Cardiac muscle cell (in vitro differentiated cells and primary cell): ENCODE measurements around the gene NOL8. TPM values are rescaled to one million over a fixed set of nuclear protein-coding genes. Genes with fewer than 3 reads are reported as not detected.

Experiments
- DNase-seq, 2 donors: peaks; one replicate each; pipeline versions ENCODE4 v3.0.0 to v3.0.0-alpha.2; 2010 to 2017; ENCODE audit warnings: low read depth in 1 of 2, low spot score in 1 of 2
- H3K27ac ChIP-seq: fragments of 200-600 bp; sonication (generic); 2 replicates; pipeline ENCODE4 v1.5.1; 2016
- H3K27me3 ChIP-seq: fragments of 200-600 bp; sonication (generic); 2 replicates; pipeline ENCODE4 v1.6.0; 2016; ENCODE audit warnings: control low read depth
- H3K36me3 ChIP-seq: fragments of 200-600 bp; sonication (generic); 2 replicates; pipeline ENCODE4 v1.5.1; 2016; ENCODE audit warnings: control low read depth
- H3K4me1 ChIP-seq: fragments of 200-600 bp; sonication (generic); 2 replicates; pipeline ENCODE4 v1.8.1; 2017; ENCODE audit warnings: low read depth, mild to moderate bottlenecking, mixed run types
- H3K4me3 ChIP-seq: fragments of 200-600 bp; sonication (generic); 2 replicates; pipeline ENCODE4 v1.5.1; 2016; ENCODE audit warnings: mild to moderate bottlenecking
- H3K9me3 ChIP-seq: fragments of 200-600 bp; sonication (generic); 2 replicates; pipeline ENCODE4 v1.5.1; 2017; ENCODE audit warnings: low read depth, mild to moderate bottlenecking, control low read depth
- CTCF ChIP-seq: IDR thresholded peaks from 2 replicates; pipeline ENCODE4 v1.5.1; 2012; ENCODE audit warnings: low read depth, mild to moderate bottlenecking, low read length
- polyA plus RNA-seq: library from polyadenylated mRNA; unstranded; fragments of >200 nt; fragmentation: Nextera tagmentation; extraction: Ambion mirVana; gene quantifications from 2 replicates; pipeline ENCODE4 v1.2.1, GENCODE V29; 2016
- total RNA-seq: library from RNA; depleted of rRNA; stranded (reverse); fragments of >200 nt; gene quantifications from 2 replicates; pipeline ENCODE4 v1.2.3, GENCODE V29; 2016

NOL8 gene
- total and polyA plus RNA-seq, 2 experiments from 2014 or later, result 15.1 to 21.6 TPM

DNA sequence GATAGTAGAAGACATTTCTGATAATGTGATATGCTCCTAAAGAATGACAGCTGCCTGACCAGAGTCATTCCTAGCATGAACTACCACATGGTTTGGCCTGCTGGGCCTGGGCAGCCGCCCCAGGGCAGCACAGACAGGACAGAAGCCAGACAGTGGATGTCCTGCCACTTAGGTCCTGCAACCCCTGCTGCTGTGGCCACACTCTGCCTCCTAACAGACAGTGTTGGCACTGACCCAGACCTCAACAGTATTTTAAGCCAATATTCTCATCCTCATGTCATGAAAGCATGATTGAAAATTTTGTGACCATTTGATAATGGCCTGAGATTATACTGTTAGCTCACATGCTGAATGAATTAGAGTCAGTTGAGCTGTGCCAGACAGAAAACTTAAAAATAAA, 16.4 kb upstream of the NOL8 start:
- Histone ChIP-seq H3K9me3 (no peaks in the 10 kb centered on the region), H3K36me3 (no peaks in the 10 kb centered on the region), H3K4me1 (no peaks in the 10 kb centered on the region), H3K27me3 (no peaks in the 10 kb centered on the region), H3K27ac (no peak overlapping the region), H3K4me3 (no peak overlapping the region)
- no peak for DNase-seq
- no peak for TF ChIP-seq CTCF

GRCh38 chr9:92333282-92333634, 8.1 kb upstream of the NOL8 start:
- Histone ChIP-seq H3K27ac (no peak overlapping the region), H3K4me3 (no peak overlapping the region), H3K27me3 (no peaks in the 10 kb centered on the region), H3K36me3 (no peaks in the 10 kb centered on the region), H3K9me3 (no peaks in the 10 kb centered on the region), H3K4me1 (no peaks in the 10 kb centered on the region)
- DNase-seq, result peak in 1 of 2 donors; percentile 21
- no peak for TF ChIP-seq CTCF

GRCh38 chr9:92332577-92333281, 7.6 kb upstream of the NOL8 start:
- Histone ChIP-seq H3K9me3 (no peaks in the 10 kb centered on the region), H3K4me3 (no peak overlapping the region), H3K36me3 (no peaks in the 10 kb centered on the region), H3K27ac (no peak overlapping the region), H3K4me1 (no peaks in the 10 kb centered on the region), H3K27me3 (no peaks in the 10 kb centered on the region)
- peak in 1 of 2 donors; percentile 61 for DNase-seq
- no peak for TF ChIP-seq CTCF

DNA sequence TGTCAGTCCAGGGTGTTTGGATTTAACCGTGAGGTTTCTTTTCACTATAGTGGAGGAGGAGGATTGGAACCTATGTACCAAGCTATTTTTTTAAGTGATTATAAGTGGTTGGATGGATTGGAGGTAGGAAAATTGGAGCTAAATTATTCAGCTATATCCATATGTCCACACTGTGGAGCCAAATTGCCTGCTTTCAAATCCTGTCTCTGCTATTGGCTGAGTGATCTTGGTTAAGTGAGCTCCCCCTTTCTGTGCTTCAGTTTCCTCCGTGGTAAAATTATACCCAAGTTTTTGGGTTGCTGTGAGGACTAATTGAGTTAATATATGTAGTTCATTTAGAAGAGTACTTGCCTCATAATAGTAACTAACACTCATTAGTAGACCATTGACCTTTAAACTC, 3.1 kb upstream of the NOL8 start:
- TF ChIP-seq CTCF, result peak; percentile 35
- Histone ChIP-seq H3K27ac (no peak overlapping the region), H3K4me3 (no peak overlapping the region), H3K36me3 (peaks cover 2% of the 10 kb centered on the region), H3K4me1 (peaks cover 8% of the 10 kb centered on the region), H3K9me3 (no peaks in the 10 kb centered on the region), H3K27me3 (no peaks in the 10 kb centered on the region)
- peak; percentile 41 to 67 for DNase-seq

GRCh38 chr9:92327283-92327850, 2.2 kb upstream of the NOL8 start:
- Histone ChIP-seq H3K4me3 (no peak overlapping the region), H3K27ac (no peak overlapping the region)
- TF ChIP-seq CTCF, result no peak

More at GRCh38 chr9:92327283-92327850, 2.2 kb upstream of the NOL8 start:
- Histone ChIP-seq H3K4me1 (peaks cover 8% of the 10 kb centered on the region), H3K27me3 (no peaks in the 10 kb centered on the region), H3K9me3 (no peaks in the 10 kb centered on the region), H3K36me3 (peaks cover 10% of the 10 kb centered on the region)
- no peak for DNase-seq
